GM23338 (cell line): Measurements from ENCODE around the gene FARSB. TPM values are rescaled to one million over a fixed set of nuclear protein-coding genes. Genes with fewer than 3 reads are reported as not detected.

Source experiments
- ATAC-seq: fragments of 200-7000 bp; cut with Tn5 transposase; 3 replicates; pipeline ENCODE4 v1.9.1; 2020
- DNase-seq: peaks from one replicate; pipeline ENCODE4 v3.0.0-alpha.2; 2015; ENCODE audit warnings: low spot score
- H2AFZ ChIP-seq: fragments of 200-600 bp; sonication (generic); 2 replicates; pipeline ENCODE4 v1.8.0; 2016; ENCODE audit warnings: antibody characterized with exemption, mild to moderate bottlenecking, moderate library complexity
- H3F3A ChIP-seq: fragments of 200-600 bp; sonication (generic); replicated peaks from 2 replicates; pipeline ENCODE4 v1.8.0; 2017; ENCODE audit warnings: antibody characterized with exemption, mixed run types, low read depth
- H3K27ac ChIP-seq: fragments of 200-600 bp; sonication (generic); 2 replicates; pipeline ENCODE4 v1.6.1; 2016; ENCODE audit warnings: low read depth
- H3K27me3 ChIP-seq: fragments of 200-600 bp; sonication (generic); 2 replicates; pipeline ENCODE4 v1.8.0; 2016; ENCODE audit warnings: mild to moderate bottlenecking, mixed run types, moderate library complexity; ENCODE audit not compliant: insufficient read depth
- H3K36me3 ChIP-seq: fragments of 200-600 bp; sonication (generic); 2 replicates; pipeline ENCODE4 v1.8.0; 2016; ENCODE audit warnings: mild to moderate bottlenecking; ENCODE audit not compliant: insufficient read depth
- H3K4me1 ChIP-seq: fragments of 200-600 bp; sonication (generic); 2 replicates; pipeline ENCODE4 v1.8.0; 2016; ENCODE audit warnings: mild to moderate bottlenecking, moderate library complexity; ENCODE audit not compliant: insufficient read depth
- H3K4me2 ChIP-seq: fragments of 200-600 bp; sonication (generic); 2 replicates; pipeline ENCODE4 v1.7.1; 2017; ENCODE audit warnings: mixed run types
- H3K4me3 ChIP-seq: fragments of 200-600 bp; sonication (generic); 2 replicates; pipeline ENCODE4 v1.6.1; 2016; ENCODE audit warnings: mixed run types
- H3K79me2 ChIP-seq: fragments of 200-600 bp; sonication (generic); replicated peaks from 2 replicates; pipeline ENCODE4 v1.8.0; 2017; ENCODE audit warnings: mild to moderate bottlenecking; ENCODE audit not compliant: insufficient read depth
- H3K9me2 ChIP-seq: fragments of 200-600 bp; sonication (generic); 2 replicates; pipeline ENCODE4 v1.8.0; 2017; ENCODE audit not compliant: insufficient read depth
- H4K20me1 ChIP-seq: fragments of 200-600 bp; sonication (generic); replicated peaks from 2 replicates; pipeline ENCODE4 v1.8.0; 2017; ENCODE audit warnings: mild to moderate bottlenecking; ENCODE audit not compliant: insufficient read depth
- H3K27ac Mint-ChIP-seq: 2 replicates; pipeline ENCODE4 v1.8.0; 2020; ENCODE audit warnings: inconsistent platforms, mild to moderate bottlenecking, moderate library complexity, mixed read lengths
- H3K27me3 Mint-ChIP-seq: 3 replicates; pipeline ENCODE4 v1.8.0; 2022; ENCODE audit warnings: low read depth, mild to moderate bottlenecking, moderate library complexity, mixed read lengths, inconsistent platforms; ENCODE audit not compliant: insufficient read depth, poor library complexity
- H3K36me3 Mint-ChIP-seq: 3 replicates; pipeline ENCODE4 v1.8.0; 2021; ENCODE audit warnings: low read depth, mild to moderate bottlenecking, inconsistent platforms, moderate library complexity, mixed read lengths
- H3K4me1 Mint-ChIP-seq: 3 replicates; pipeline ENCODE4 v1.8.0; 2020; ENCODE audit warnings: mild to moderate bottlenecking, inconsistent platforms, mixed read lengths
- H3K4me3 Mint-ChIP-seq: 3 replicates; pipeline ENCODE4 v1.8.0; 2021; ENCODE audit warnings: moderate library complexity, mild to moderate bottlenecking, inconsistent platforms, mixed read lengths
- H3K9me3 Mint-ChIP-seq: 3 replicates; pipeline ENCODE4 v1.8.0; 2020; ENCODE audit warnings: moderate library complexity, mild to moderate bottlenecking, inconsistent platforms, mixed read lengths
- CREB1 ChIP-seq: fragments of 250-450 bp; sonication (Bioruptor Pico); IDR thresholded peaks from 2 replicates; pipeline ENCODE4 v1.5.0; 2020; ENCODE audit warnings: low read depth, mild to moderate bottlenecking, moderate library complexity
- CTCF ChIP-seq, 2 experiments: fragments of 200-600 bp in 1 of 2; sonication (generic) in 1 of 2; conservative IDR thresholded peaks; 2 replicates each; pipeline versions ENCODE4 v1.5.1 to v1.6.1; 2016 to 2017; ENCODE audit warnings: antibody characterized with exemption in 2 of 2, low read depth in 2 of 2, mild to moderate bottlenecking in 2 of 2, moderate library complexity in 1 of 2
- ETS1 ChIP-seq: IDR thresholded peaks from 2 replicates; pipeline ENCODE4 v1.6.1; 2016; ENCODE audit warnings: antibody characterized with exemption
- EZH2 ChIP-seq: fragments of 200-600 bp; sonication (generic); IDR thresholded peaks from one replicate; pipeline ENCODE4 v1.8.0; 2017; ENCODE audit warnings: antibody characterized with exemption, mild to moderate bottlenecking, low read depth; ENCODE audit not compliant: unreplicated experiment
- EZH2phosphoT487 ChIP-seq: fragments of 200-600 bp; sonication (generic); IDR thresholded peaks from one replicate; pipeline ENCODE4 v1.8.1; 2018; ENCODE audit warnings: antibody characterized with exemption; ENCODE audit not compliant: unreplicated experiment
- JUNB ChIP-seq: IDR thresholded peaks from one replicate; pipeline ENCODE4 v1.6.1; 2016; ENCODE audit warnings: antibody characterized with exemption; ENCODE audit not compliant: unreplicated experiment
- NANOG ChIP-seq: IDR thresholded peaks from 2 replicates; pipeline ENCODE4 v1.6.1; 2016; ENCODE audit warnings: antibody characterized with exemption, borderline replicate concordance
- POLR2AphosphoS5 ChIP-seq: IDR thresholded peaks from 2 replicates; pipeline ENCODE4 v1.6.1; 2016; ENCODE audit warnings: antibody characterized with exemption, low read depth
- REST ChIP-seq: IDR thresholded peaks from one replicate; pipeline ENCODE4 v1.6.1; 2018; ENCODE audit warnings: antibody characterized with exemption; ENCODE audit not compliant: unreplicated experiment
- STAT1 ChIP-seq: IDR thresholded peaks from one replicate; pipeline ENCODE4 v1.6.1; 2016; ENCODE audit warnings: antibody characterized with exemption; ENCODE audit not compliant: unreplicated experiment
- ZNF114 ChIP-seq: fragments of 250-450 bp; sonication (Bioruptor Pico); IDR thresholded peaks from 2 replicates; pipeline ENCODE4 v1.5.0; 2020; ENCODE audit warnings: mild to moderate bottlenecking, moderate library complexity
- ZNF331 ChIP-seq: fragments of 250-450 bp; sonication (Bioruptor Pico); IDR thresholded peaks from 2 replicates; pipeline ENCODE4 v1.5.0; 2020; ENCODE audit warnings: low read depth, mild to moderate bottlenecking, moderate library complexity
- ZNF462 ChIP-seq: fragments of 250-450 bp; sonication (Bioruptor Pico); IDR thresholded peaks from 2 replicates; pipeline ENCODE4 v1.5.0; 2020; ENCODE audit warnings: mild to moderate bottlenecking, moderate library complexity
- polyA plus RNA-seq: library from polyadenylated mRNA; unstranded; fragments of >200 nt; fragmentation: Nextera tagmentation; extraction: Ambion mirVana; gene quantifications from 2 replicates; pipeline ENCODE4 v1.2.1, GENCODE V29; 2016
- total RNA-seq: library from RNA; depleted of rRNA; stranded (reverse); fragments of >200 nt; shearing (Covaris generic); gene quantifications from 2 replicates; pipeline ENCODE4 v1.2.3, GENCODE V29; 2014

The FARSB gene
- total and polyA plus RNA-seq, 2 experiments from 2014 or later = 32.5 to 40.0 TPM

GRCh38 chr2:222544661-222545060 is 111.2 kb downstream of the FARSB start:
- Mint-ChIP-seq H3K36me3 (no peaks in the 10 kb centered on the region), H3K9me3 (no peaks in the 10 kb centered on the region), H3K4me3 (no peak overlapping the region), H3K27me3 (no peaks in the 10 kb centered on the region), H3K27ac (no peak overlapping the region), H3K4me1 (peaks cover 15% of the 10 kb centered on the region)
- Histone ChIP-seq H3K4me3 (no peak overlapping the region), H3K27ac (no peak overlapping the region), H3K79me2 (no peaks in the 10 kb centered on the region), H2AFZ (no peak overlapping the region), H3K4me1 (peaks cover 15% of the 10 kb centered on the region), H3K4me2 (no peak overlapping the region), H3K9me2 (peaks cover 3% of the 10 kb centered on the region; the same call in 1 of the 2 replicates), H3K27me3 (no peaks in the 10 kb centered on the region), H3K36me3 (no peaks in the 10 kb centered on the region), H3F3A (no peaks in the 10 kb centered on the region), H4K20me1 (no peaks in the 10 kb centered on the region)
- no peak for ATAC-seq
- TF ChIP-seq JUNB (no peak), EZH2 (no peak), STAT1 (no peak), NANOG (no peak), CREB1 (no peak), ETS1 (no peak), ZNF114 (no peak), ZNF331 (CRISPR knock-in tag) (no peak), CTCF (conservative IDR thresholded peaks at IDR 0.05; ENCODE audit: low read depth in 2 of 2) (no peak), ZNF462 (CRISPR knock-in tag) (no peak), REST (no peak), POLR2AphosphoS5 (no peak), EZH2phosphoT487 (no peak)
- no peak for DNase-seq
